Embryonic facial prominence (tissue), 1 donor: ENCODE data around the gene PIP5K1C.

Experiments used
- DNase-seq: peaks from one replicate; pipeline ENCODE4 v3.0.0-alpha.2; 2016; ENCODE audit errors: extremely low spot score

Gene PIP5K1C

GRCh38 chr19:3694361-3695123 is 5.7 kb downstream of the PIP5K1C start:
- DNase-seq = no peak

GRCh38 chr19:3693025-3693925 is 7.0 kb downstream of the PIP5K1C start:
- no peak for DNase-seq

- no peak for DNase-seq
Observed at GRCh38 chr19:3692141-3693024, 7.9 kb downstream of the PIP5K1C start.

GRCh38 chr19:3691726-3692125 is 8.5 kb downstream of the PIP5K1C start:
- DNase-seq = no peak

GRCh38 chr19:3691372-3691716 is 8.9 kb downstream of the PIP5K1C start:
- no peak for DNase-seq

- DNase-seq = no peak
Observed at GRCh38 chr19:3690551-3691371, 9.5 kb downstream of the PIP5K1C start.

- no peak for DNase-seq
Observed at GRCh38 chr19:3687774-3688706, 12.2 kb downstream of the PIP5K1C start.

GRCh38 chr19:3687393-3687773 is 12.9 kb downstream of the PIP5K1C start:
- DNase-seq = no peak

- no peak for DNase-seq
Observed at GRCh38 chr19:3684817-3685410, 15.4 kb downstream of the PIP5K1C start.

- no peak for DNase-seq
Observed at GRCh38 chr19:3684054-3684816, 16.0 kb downstream of the PIP5K1C start.

- no peak for DNase-seq
Observed at GRCh38 chr19:3683405-3684053, 16.7 kb downstream of the PIP5K1C start.

GRCh38 chr19:3682741-3683404 is 17.4 kb downstream of the PIP5K1C start:
- DNase-seq = no peak

- no peak for DNase-seq
Observed at GRCh38 chr19:3682286-3682685, 18.0 kb downstream of the PIP5K1C start.

GRCh38 chr19:3680939-3681338 is 19.3 kb downstream of the PIP5K1C start:
- no peak for DNase-seq

- DNase-seq = no peak
Observed at GRCh38 chr19:3679581-3679980, 20.7 kb downstream of the PIP5K1C start.

GRCh38 chr19:3679138-3679537 is 21.1 kb downstream of the PIP5K1C start:
- no peak for DNase-seq

GRCh38 chr19:3678188-3678587 is 22.1 kb downstream of the PIP5K1C start:
- no peak for DNase-seq
